Kidney (tissue), 14 donors: ENCODE results near the gene NAXD. TPM values are rescaled to one million over a fixed set of nuclear protein-coding genes. Genes with fewer than 3 reads are reported as not detected.

Source experiments
- DNase-seq, 5 donors: peaks; one replicate each; pipeline ENCODE4 v3.0.0-alpha.2; 2013 to 2020
- FAIRE-seq: peaks from 2 replicates; lab custom pipeline; 2012; peaks lifted over from hg19 to GRCh38; lab: Jason Lieb, UNC
- H3K27ac ChIP-seq, 2 donors: one replicate each; pipeline ENCODE4 v1.7.0; 2013; ENCODE audit warnings: low read depth in 2 of 2, low read length in 2 of 2, inconsistent platforms in 1 of 2
- H3K27me3 ChIP-seq: one replicate; pipeline ENCODE4 v1.7.1; 2013; ENCODE audit warnings: low read length, inconsistent platforms; ENCODE audit not compliant: control insufficient read depth, insufficient read depth
- H3K36me3 ChIP-seq, 3 donors: one replicate each; pipeline versions ENCODE4 v1.7.0 to v1.7.1; 2013; ENCODE audit warnings: low read length in 3 of 3, control low read depth in 1 of 3, inconsistent platforms in 1 of 3; ENCODE audit not compliant: insufficient read depth in 3 of 3, control insufficient read depth in 2 of 3
- H3K4me1 ChIP-seq, 3 donors: one replicate each; pipeline versions ENCODE4 v1.7.0 to v1.7.1; 2013; ENCODE audit warnings: low read length in 3 of 3, inconsistent platforms in 1 of 3, low read depth in 1 of 3; ENCODE audit not compliant: control insufficient read depth in 2 of 3, insufficient read depth in 2 of 3
- H3K4me3 ChIP-seq, 3 donors: one replicate each; pipeline versions ENCODE4 v1.7.0 to v1.8.1; 2013; ENCODE audit warnings: low read length in 3 of 3, control low read depth in 1 of 3, inconsistent platforms in 1 of 3
- H3K9ac ChIP-seq, 3 donors: one replicate each; pipeline versions ENCODE4 v1.7.0 to v1.7.1; 2013; ENCODE audit warnings: low read length in 3 of 3, control low read depth in 1 of 3, inconsistent platforms in 1 of 3
- H3K9me3 ChIP-seq, 3 donors: one replicate each; pipeline versions ENCODE4 v1.7.0 to v1.7.1; 2013; ENCODE audit warnings: low read length in 3 of 3, control low read depth in 1 of 3, inconsistent platforms in 1 of 3; ENCODE audit not compliant: control insufficient read depth in 2 of 3, insufficient read depth in 1 of 3
- intact Hi-C: fragments of 100-400 bp; cut with DNase I; formaldehyde crosslinking; loops from one replicate; pipeline ENCODE4 v1.11.1; 2022
- polyA plus RNA-seq: library from polyadenylated mRNA; stranded (reverse); fragments of 350-450 nt; fragmentation: Illumina TruSeq; extraction: RNeasy Lipid Tissue Mini Kit (QIAGEN cat#74804); gene quantifications from one replicate; pipeline ENCODE4 v1.2.3, GENCODE V29; 2014; ENCODE audit warnings: low read depth, low replicate concordance; ENCODE audit not compliant: insufficient read depth
- total RNA-seq: library from RNA; stranded (reverse); fragmentation: NEBNext Ultra II Directional; extraction: Animal tissue kit (Norgen Biotek cat#: 25700); gene quantifications from one replicate; pipeline ENCODE4 v1.2.1, GENCODE V29; 2021
- TF ChIP-seq, protein P1 (sequence below): IDR thresholded peaks from 3 replicates; pipeline ENCODE4 v1.5.1; 2012; ENCODE audit warnings: mild to moderate bottlenecking, moderate library complexity, borderline replicate concordance; ENCODE audit not compliant: insufficient read depth; ENCODE audit errors: extremely low read depth
- donor health status: control.
- donor health status: control.
- donor health status: control.
- donor health status: control.
- donor health status: control.
- donor health status: DM: yes; HTN: yes; CAD: no.
- donor health status: Normal renal cell carcinoma (clear cell type).

NAXD gene
- total and polyA plus RNA-seq, 2 donors from 2014 or later = 37.9 to 52.7 TPM

GRCh38 chr13:110680852-110681251, 65.5 kb downstream of the NAXD start:
- no peak for FAIRE-seq
- H3K9ac ChIP-seq = no peak overlapping the region
- H3K4me3 ChIP-seq = no peak overlapping the region
- no peak overlapping the region for H3K27ac ChIP-seq
- DNase-seq = no peak
- TF ChIP-seq, protein P1, sequence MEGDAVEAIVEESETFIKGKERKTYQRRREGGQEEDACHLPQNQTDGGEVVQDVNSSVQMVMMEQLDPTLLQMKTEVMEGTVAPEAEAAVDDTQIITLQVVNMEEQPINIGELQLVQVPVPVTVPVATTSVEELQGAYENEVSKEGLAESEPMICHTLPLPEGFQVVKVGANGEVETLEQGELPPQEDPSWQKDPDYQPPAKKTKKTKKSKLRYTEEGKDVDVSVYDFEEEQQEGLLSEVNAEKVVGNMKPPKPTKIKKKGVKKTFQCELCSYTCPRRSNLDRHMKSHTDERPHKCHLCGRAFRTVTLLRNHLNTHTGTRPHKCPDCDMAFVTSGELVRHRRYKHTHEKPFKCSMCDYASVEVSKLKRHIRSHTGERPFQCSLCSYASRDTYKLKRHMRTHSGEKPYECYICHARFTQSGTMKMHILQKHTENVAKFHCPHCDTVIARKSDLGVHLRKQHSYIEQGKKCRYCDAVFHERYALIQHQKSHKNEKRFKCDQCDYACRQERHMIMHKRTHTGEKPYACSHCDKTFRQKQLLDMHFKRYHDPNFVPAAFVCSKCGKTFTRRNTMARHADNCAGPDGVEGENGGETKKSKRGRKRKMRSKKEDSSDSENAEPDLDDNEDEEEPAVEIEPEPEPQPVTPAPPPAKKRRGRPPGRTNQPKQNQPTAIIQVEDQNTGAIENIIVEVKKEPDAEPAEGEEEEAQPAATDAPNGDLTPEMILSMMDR = no peak
- H3K4me1 ChIP-seq = peaks cover 0 to 4% (median 0%) of the 10 kb centered on the region in 3 donors
- H3K36me3 ChIP-seq = peaks cover 9 to 18% (median 16%) of the 10 kb centered on the region in 3 donors
- H3K9me3 ChIP-seq = no peaks in the 10 kb centered on the region
- no peaks in the 10 kb centered on the region for H3K27me3 ChIP-seq
- intact Hi-C loops = no loop called here

- Histone ChIP-seq H3K4me1 (peaks cover 0 to 4% (median 0%) of the 10 kb centered on the region in 3 donors), H3K27me3 (no peaks in the 10 kb centered on the region), H3K27ac (no peak overlapping the region), H3K9ac (no peak overlapping the region), H3K4me3 (no peak overlapping the region), H3K36me3 (peaks cover 11 to 17% (median 16%) of the 10 kb centered on the region in 3 donors), H3K9me3 (no peaks in the 10 kb centered on the region)
- TF ChIP-seq, protein P1 = no peak
- FAIRE-seq = no peak
- intact Hi-C loops = no loop called here
- no peak for DNase-seq
Observed at GRCh38 chr13:110681868-110682550, 66.7 kb downstream of the NAXD start.

DNA sequence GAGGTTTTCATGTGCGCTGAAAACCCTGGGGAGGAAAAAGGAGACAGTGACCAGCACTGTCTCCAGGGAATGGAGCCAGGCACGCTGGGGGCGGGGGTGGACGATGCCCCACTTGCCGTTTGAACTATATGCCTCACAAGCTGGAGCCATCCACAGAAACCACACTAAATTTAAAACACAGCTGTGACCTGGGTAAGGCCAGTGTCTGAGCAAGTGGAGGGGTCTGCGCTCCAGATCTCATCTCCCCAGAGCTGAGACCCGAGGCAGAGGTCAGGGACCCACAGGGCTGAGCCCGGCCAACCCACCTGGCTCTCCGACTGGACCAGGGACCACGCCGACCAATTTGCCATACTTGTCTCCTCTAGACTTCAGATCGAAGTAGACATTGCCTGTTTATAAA, 67.4 kb downstream of the NAXD start:
- Histone ChIP-seq H3K4me1 (peaks cover 0 to 4% (median 0%) of the 10 kb centered on the region in 3 donors), H3K27ac (no peak overlapping the region), H3K9me3 (no peaks in the 10 kb centered on the region), H3K36me3 (peaks cover 11 to 17% (median 16%) of the 10 kb centered on the region in 3 donors), H3K27me3 (no peaks in the 10 kb centered on the region), H3K4me3 (no peak overlapping the region), H3K9ac (no peak overlapping the region)
- no peak for FAIRE-seq
- intact Hi-C loops = no loop called here
- no peak for DNase-seq
- TF ChIP-seq, protein P1 = no peak
